HepG2 (cell line): ENCODE data around the gene IGF1. TPM values are rescaled to one million over a fixed set of nuclear protein-coding genes. Genes with fewer than 3 reads are reported as not detected.

Experiments
- ATAC-seq: fragments of 200-7000 bp; cut with Tn5 transposase; 3 replicates; pipeline ENCODE4 v1.9.1; 2020; ENCODE audit warnings: mild to moderate bottlenecking, moderate library complexity
- BruUV-seq: library from RNA; stranded (reverse); fragments of 400-500 nt; replicated peaks from 2 replicates; lab custom pipeline; 2021; lab: Mats Ljungman, UMichigan
- CTCF ChIA-PET: fragments of 300-600 bp; formaldehyde crosslinking; extraction: SDS; loops from one replicate; lab custom pipeline; 2021; ENCODE audit warnings: low total read pairs, inconsistent platforms, low intra/inter-chr PET ratio; lab: Yijun Ruan, JAX
- POLR2A ChIA-PET: fragments of 350-600 bp; sonication (Branson Sonifier 250); formaldehyde crosslinking; loops from one replicate; lab custom pipeline; 2020; ENCODE audit warnings: antibody characterized with exemption, inconsistent platforms; lab: Yijun Ruan, JAX
- DNase-seq: peaks from one replicate; pipeline ENCODE4 v3.0.0-alpha.2; 2015; ENCODE audit warnings: low spot score
- FAIRE-seq: peaks from 3 replicates; lab custom pipeline; 2011; peaks lifted over from hg19 to GRCh38; lab: Jason Lieb, UNC
- H2AFZ ChIP-seq: one replicate; pipeline ENCODE4 v1.6.1; 2011; ENCODE audit warnings: low read length, inconsistent platforms
- H3K27ac ChIP-seq: fragments of 300-600 bp; 3 replicates; pipeline ENCODE4 v1.8.0; 2011; ENCODE audit warnings: mixed run types, mild to moderate bottlenecking, mixed read lengths, low read length, inconsistent platforms; ENCODE audit not compliant: insufficient read depth; ENCODE audit errors: extremely low read length
- H3K27me3 ChIP-seq, 2 experiments: fragments of 200-600 bp in 1 of 2; 2 replicates in 1 of 2; 3 replicates in 1 of 2; pipeline versions ENCODE4 v1.6.0 to v1.8.0; 2011; ENCODE audit warnings: low read length in 2 of 2, mild to moderate bottlenecking in 2 of 2, moderate library complexity in 2 of 2, inconsistent platforms in 1 of 2; ENCODE audit not compliant: insufficient read depth in 2 of 2, control insufficient read depth in 1 of 2
- H3K36me3 ChIP-seq, 2 experiments: fragments of 200-600 bp in 1 of 2; replicated peaks in 1 of 2; 2 replicates in 1 of 2; 3 replicates in 1 of 2; pipeline versions ENCODE4 v1.5.1 to v1.8.0; 2011; ENCODE audit warnings: low read length in 2 of 2, inconsistent platforms in 1 of 2; ENCODE audit not compliant: insufficient read depth in 2 of 2, control insufficient read depth in 1 of 2
- H3K4me1 ChIP-seq: 2 replicates; pipeline ENCODE4 v1.5.1; 2012; ENCODE audit warnings: low read length, inconsistent platforms; ENCODE audit not compliant: insufficient read depth
- H3K4me2 ChIP-seq: 2 replicates; pipeline ENCODE4 v1.6.0; 2011; ENCODE audit warnings: low read depth, low read length, inconsistent platforms
- H3K4me3 ChIP-seq, 3 experiments: fragments of 200-600 bp in 1 of 3; sonication (generic), shearing (Covaris generic) in 1 of 3; replicated peaks in 1 of 3; 2 replicates each; pipeline ENCODE4 v1.5.1; 2011 to 2016; ENCODE audit warnings: low read length in 3 of 3, inconsistent platforms in 2 of 3, low read depth in 2 of 3, mild to moderate bottlenecking in 2 of 3, control low read depth in 1 of 3, mixed read lengths in 1 of 3; ENCODE audit not compliant: insufficient read depth in 1 of 3
- H3K79me2 ChIP-seq: one replicate; pipeline ENCODE4 v1.6.1; 2011; ENCODE audit warnings: low read length, inconsistent platforms; ENCODE audit not compliant: insufficient read depth
- H3K9ac ChIP-seq: 2 replicates; pipeline ENCODE4 v1.6.0; 2011; ENCODE audit warnings: mild to moderate bottlenecking, low read depth, low read length, inconsistent platforms; ENCODE audit not compliant: insufficient read depth
- H3K9me3 ChIP-seq: 2 replicates; pipeline ENCODE4 v1.5.1; 2012; ENCODE audit warnings: mild to moderate bottlenecking, low read length
- H4K20me1 ChIP-seq: 2 replicates; pipeline ENCODE4 v1.6.0; 2011; ENCODE audit warnings: inconsistent platforms, mild to moderate bottlenecking, low read length, moderate library complexity; ENCODE audit not compliant: insufficient read depth
- EHMT2 ChIP-seq: fragments of 200-600 bp; sonication (generic); IDR thresholded peaks from 2 replicates; pipeline ENCODE4 v1.7.0; 2017; ENCODE audit warnings: antibody characterized with exemption, low read depth, low read length, borderline replicate concordance
- IRF2 ChIP-seq: IDR thresholded peaks from 2 replicates; pipeline ENCODE4 v1.6.1; 2018; ENCODE audit warnings: missing genetic modification reagents, missing compliant biosample characterization
- JUN ChIP-seq: sonication (generic); formaldehyde crosslinking; IDR thresholded peaks from 2 replicates; pipeline ENCODE4 v1.4.0; 2020; ENCODE audit warnings: mild to moderate bottlenecking, missing genetic modification reagents
- RBAK ChIP-seq: sonication (generic); formaldehyde crosslinking; IDR thresholded peaks from 2 replicates; pipeline ENCODE4 v1.5.1; 2020; ENCODE audit warnings: mild to moderate bottlenecking, missing genetic modification reagents
- RBFOX2 ChIP-seq: fragments of 200-400 bp; formaldehyde crosslinking; IDR thresholded peaks from 2 replicates; pipeline ENCODE4 v1.6.1; 2017; ENCODE audit warnings: low read depth, mild to moderate bottlenecking, low read length
- RFX5 ChIP-seq: IDR thresholded peaks from 2 replicates; pipeline ENCODE4 v1.6.1; 2011; ENCODE audit warnings: low read depth, low read length, improper control_type of control experiment
- SYNCRIP ChIP-seq: fragments of 200-400 bp; formaldehyde crosslinking; IDR thresholded peaks from 2 replicates; pipeline ENCODE4 v1.6.1; 2018; ENCODE audit warnings: mild to moderate bottlenecking, low read depth, low read length; ENCODE audit not compliant: insufficient read depth
- THAP8 ChIP-seq: sonication (generic); formaldehyde crosslinking; IDR thresholded peaks from 2 replicates; pipeline ENCODE4 v1.5.1; 2020; ENCODE audit warnings: missing genetic modification reagents, mild to moderate bottlenecking, borderline replicate concordance
- ZFP90 ChIP-seq: sonication (generic); formaldehyde crosslinking; IDR thresholded peaks from 2 replicates; pipeline ENCODE4 v1.8.0; 2022; ENCODE audit warnings: missing genetic modification reagents, mild to moderate bottlenecking, inconsistent platforms, borderline replicate concordance
- ZNF224 ChIP-seq: sonication (generic); formaldehyde crosslinking; IDR thresholded peaks from 2 replicates; pipeline ENCODE4 v1.5.0; 2020; ENCODE audit warnings: mild to moderate bottlenecking, missing genetic modification reagents
- ZNF563 ChIP-seq: sonication (generic); formaldehyde crosslinking; IDR thresholded peaks from 2 replicates; pipeline ENCODE4 v1.8.0; 2022; ENCODE audit warnings: mild to moderate bottlenecking, moderate library complexity, missing genetic modification reagents
- WGBS: methylation state at CpG from one replicate; pipeline ENCODE4 v1.1.6; 2017; ENCODE audit warnings: low lambda C conversion rate; 5-methylcytosine and 5-hydroxymethylcytosine counted together
- in situ Hi-C: cut with HindIII; loops from 2 replicates; pipeline ENCODE4 v1.10.0; 2017; ENCODE audit warnings: low pct_unique_long_range_greater_than_20kb; ENCODE audit not compliant: extremely low pct_ligation_motif_present
- intact Hi-C: fragments of 100-400 bp; cut with micrococcal nuclease; formaldehyde crosslinking; loops from one replicate; pipeline ENCODE4 v1.10.0; 2022; ENCODE audit not compliant: unreplicated experiment
- polyA plus RNA-seq, 8 experiments: library from polyadenylated mRNA; depleted of rRNA in 3 of 8; stranded (reverse) in 7 of 8; unstranded in 1 of 8; fragments of >200 nt; fragmentation: Illumina TruSeq in 4 of 8; extraction: Trizol in 4 of 8; gene quantifications; 2 replicates each; pipeline versions ENCODE4 v1.2.1 to v1.2.3, GENCODE V29; 2011 to 2016; ENCODE audit warnings: low read depth in 4 of 8, missing spikeins in 1 of 8, mixed read lengths in 1 of 8; ENCODE audit not compliant: insufficient read depth in 1 of 8
- total RNA-seq, 5 experiments: library from RNA; depleted of rRNA; stranded (reverse); fragments of >200 nt; fragmentation: Illumina TruSeq; extraction: Trizol; gene quantifications; 2 replicates each; pipeline ENCODE4 v1.2.3, GENCODE V29; 2016; ENCODE audit warnings: low read depth in 1 of 5
- TF ChIP-seq, protein P1 (sequence below): sonication (generic); formaldehyde crosslinking; IDR thresholded peaks from 2 replicates; pipeline ENCODE4 v1.4.0; 2020; ENCODE audit warnings: mild to moderate bottlenecking, missing genetic modification reagents
- TF ChIP-seq, protein P2 (sequence below): sonication (generic); formaldehyde crosslinking; IDR thresholded peaks from 2 replicates; pipeline ENCODE4 v1.8.0; 2022; ENCODE audit warnings: low read depth, missing genetic modification reagents
- TF ChIP-seq, protein P3 (sequence below): sonication (generic); formaldehyde crosslinking; IDR thresholded peaks from 2 replicates; pipeline ENCODE4 v1.8.1; 2023; ENCODE audit warnings: mild to moderate bottlenecking, missing genetic modification reagents

Gene IGF1
- total and polyA plus RNA-seq, 2 of the 13 experiments (the other 11 are each of a cell fraction or from before 2014, with no cell fraction given): not detected

DNA sequence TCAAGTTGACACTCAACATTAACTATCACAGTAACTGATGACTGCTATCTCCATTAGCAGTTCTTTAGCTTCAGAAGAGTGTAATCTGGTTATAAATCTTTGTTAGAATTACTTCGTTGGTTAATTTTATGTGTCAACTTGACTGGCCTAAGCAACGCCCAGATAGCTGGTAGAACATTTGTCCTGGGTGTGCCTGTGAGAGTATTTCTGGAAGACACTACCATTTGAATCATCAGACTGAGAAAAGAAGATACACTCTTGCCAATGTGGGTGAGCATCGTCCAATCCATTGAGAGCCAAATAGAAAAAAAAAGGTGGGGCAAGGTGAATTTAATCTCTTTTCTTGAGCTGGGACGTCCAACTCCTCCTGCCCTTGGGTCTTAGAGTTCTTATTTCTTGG is 129.0 kb downstream of the IGF1 start:
- 7% methylated on average over 4 of the region's 4 CpGs for WGBS
- peaks cover 20% of the 10 kb centered on the region for H3K9me3 ChIP-seq
- H3K27me3 ChIP-seq: no peaks in the 10 kb centered on the region
- no peak overlapping the region for H2AFZ ChIP-seq
- in situ Hi-C loops: no loop called here
- no peak overlapping the region for H3K27ac ChIP-seq
- H3K9ac ChIP-seq: no peak overlapping the region
- ChIA-PET POLR2A (no interaction called here), CTCF (no interaction called here)
- intact Hi-C loops: no loop called here
- ATAC-seq (no peak), FAIRE-seq (no peak), DNase-seq (no peak)
- TF ChIP-seq, protein P1, sequence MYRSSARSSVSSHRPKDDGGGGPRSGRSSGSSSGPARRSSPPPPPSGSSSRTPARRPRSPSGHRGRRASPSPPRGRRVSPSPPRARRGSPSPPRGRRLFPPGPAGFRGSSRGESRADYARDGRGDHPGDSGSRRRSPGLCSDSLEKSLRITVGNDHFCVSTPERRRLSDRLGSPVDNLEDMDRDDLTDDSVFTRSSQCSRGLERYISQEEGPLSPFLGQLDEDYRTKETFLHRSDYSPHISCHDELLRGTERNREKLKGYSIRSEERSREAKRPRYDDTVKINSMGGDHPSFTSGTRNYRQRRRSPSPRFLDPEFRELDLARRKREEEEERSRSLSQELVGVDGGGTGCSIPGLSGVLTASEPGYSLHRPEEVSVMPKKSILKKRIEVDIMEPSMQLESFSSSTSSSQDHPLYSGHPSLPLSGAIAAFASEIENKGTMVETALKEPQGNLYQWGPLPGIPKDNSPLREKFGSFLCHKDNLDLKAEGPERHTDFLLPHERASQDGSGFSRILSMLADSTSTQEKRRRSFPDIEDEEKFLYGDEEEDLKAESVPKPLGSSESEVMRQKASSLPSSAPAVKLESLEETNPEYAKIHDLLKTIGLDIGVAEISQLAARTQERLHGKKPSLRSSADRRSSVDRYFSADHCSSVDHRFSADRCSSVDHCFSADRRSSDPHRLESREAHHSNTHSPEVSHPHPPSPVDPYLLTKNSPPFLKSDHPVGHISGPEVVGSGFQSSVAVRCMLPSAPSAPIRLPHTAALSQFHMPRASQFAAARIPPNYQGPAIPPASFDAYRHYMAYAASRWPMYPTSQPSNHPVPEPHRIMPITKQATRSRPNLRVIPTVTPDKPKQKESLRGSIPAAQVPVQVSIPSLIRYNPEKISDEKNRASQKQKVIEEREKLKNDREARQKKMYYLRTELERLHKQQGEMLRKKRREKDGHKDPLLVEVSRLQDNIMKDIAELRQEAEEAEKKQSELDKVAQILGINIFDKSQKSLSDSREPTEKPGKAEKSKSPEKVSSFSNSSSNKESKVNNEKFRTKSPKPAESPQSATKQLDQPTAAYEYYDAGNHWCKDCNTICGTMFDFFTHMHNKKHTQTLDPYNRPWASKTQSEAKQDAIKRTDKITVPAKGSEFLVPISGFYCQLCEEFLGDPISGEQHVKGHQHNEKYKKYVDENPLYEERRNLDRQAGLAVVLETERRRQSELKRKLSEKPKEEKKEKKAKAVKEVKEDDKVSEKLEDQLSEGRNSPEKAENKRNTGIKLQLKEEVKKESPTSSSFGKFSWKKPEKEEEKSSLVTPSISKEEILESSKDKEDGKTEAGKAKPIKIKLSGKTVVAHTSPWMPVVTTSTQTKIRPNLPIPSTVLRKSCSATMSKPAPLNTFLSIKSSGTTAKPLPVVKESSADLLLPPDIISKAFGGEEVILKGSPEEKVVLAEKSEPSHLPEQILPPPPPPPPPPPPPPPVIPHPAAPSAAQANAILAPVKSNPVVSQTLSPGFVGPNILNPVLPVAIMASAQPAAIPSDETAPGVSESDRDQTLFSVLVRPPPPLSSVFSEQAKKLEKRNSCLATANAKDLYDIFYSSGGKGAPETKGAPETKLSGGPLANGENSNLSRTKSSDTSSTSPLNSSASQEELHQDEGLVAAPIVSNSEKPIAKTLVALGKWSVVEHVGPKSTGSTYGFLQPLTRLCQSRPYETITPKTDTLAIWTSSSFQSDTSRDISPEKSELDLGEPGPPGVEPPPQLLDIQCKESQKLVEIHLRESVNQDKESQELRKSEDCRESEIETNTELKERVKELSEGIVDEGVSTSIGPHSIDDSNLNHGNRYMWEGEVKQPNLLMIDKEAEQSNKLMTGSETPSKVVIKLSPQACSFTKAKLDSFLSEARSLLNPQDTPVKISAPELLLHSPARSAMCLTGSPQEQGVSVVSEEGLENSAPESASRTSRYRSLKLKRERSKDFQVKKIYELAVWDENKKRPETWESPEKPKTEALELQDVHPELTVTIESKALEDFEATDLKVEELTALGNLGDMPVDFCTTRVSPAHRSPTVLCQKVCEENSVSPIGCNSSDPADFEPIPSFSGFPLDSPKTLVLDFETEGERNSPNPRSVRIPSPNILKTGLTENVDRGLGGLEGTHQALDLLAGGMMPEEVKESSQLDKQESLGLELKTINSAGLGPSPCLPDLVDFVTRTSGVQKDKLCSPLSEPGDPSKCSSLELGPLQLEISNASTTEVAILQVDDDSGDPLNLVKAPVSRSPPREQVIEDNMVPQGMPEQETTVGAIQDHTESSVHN (CRISPR knock-in tag): no peak
- TF ChIP-seq ZNF224 (CRISPR knock-in tag) (no peak), ZNF563 (CRISPR knock-in tag) (no peak), THAP8 (CRISPR knock-in tag) (no peak), JUN (CRISPR knock-in tag) (no peak), RBFOX2 (no peak), EHMT2 (no peak), SYNCRIP (no peak), RBAK (CRISPR knock-in tag) (no peak), IRF2 (CRISPR knock-in tag) (no peak), ZFP90 (CRISPR knock-in tag) (no peak), RFX5 (no peak)
- TF ChIP-seq, protein P2, sequence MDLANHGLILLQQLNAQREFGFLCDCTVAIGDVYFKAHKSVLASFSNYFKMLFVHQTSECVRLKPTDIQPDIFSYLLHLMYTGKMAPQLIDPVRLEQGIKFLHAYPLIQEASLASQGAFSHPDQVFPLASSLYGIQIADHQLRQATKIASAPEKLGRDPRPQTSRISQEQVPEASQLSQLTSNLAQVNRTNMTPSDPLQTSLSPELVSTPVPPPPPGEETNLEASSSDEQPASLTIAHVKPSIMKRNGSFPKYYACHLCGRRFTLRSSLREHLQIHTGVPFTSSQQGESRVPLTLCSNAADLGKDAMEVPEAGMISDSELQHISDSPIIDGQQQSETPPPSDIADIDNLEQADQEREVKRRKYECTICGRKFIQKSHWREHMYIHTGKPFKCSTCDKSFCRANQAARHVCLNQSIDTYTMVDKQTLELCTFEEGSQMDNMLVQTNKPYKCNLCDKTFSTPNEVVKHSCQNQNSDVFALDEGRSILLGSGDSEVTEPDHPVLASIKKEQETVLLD: no peak
- TF ChIP-seq, protein P3, sequence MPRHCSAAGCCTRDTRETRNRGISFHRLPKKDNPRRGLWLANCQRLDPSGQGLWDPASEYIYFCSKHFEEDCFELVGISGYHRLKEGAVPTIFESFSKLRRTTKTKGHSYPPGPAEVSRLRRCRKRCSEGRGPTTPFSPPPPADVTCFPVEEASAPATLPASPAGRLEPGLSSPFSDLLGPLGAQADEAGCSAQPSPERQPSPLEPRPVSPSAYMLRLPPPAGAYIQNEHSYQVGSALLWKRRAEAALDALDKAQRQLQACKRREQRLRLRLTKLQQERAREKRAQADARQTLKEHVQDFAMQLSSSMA: no peak
- H3K36me3 ChIP-seq: no peaks in the 10 kb centered on the region
- no peaks in the 10 kb centered on the region for H4K20me1 ChIP-seq
- no peak overlapping the region for H3K4me2 ChIP-seq
- no peaks in the 10 kb centered on the region for H3K79me2 ChIP-seq
- no peaks in the 10 kb centered on the region for H3K4me1 ChIP-seq
- no TSS peak for BruUV-seq
- no peak overlapping the region for H3K4me3 ChIP-seq
